Measurements from ENCODE around the gene SYNJ2. TPM values are rescaled to one million over a fixed set of nuclear protein-coding genes. Genes with fewer than 3 reads are reported as not detected.
A peak's percentile ranks its signal among the peaks of the same experiment; 100 is the strongest.

The SYNJ2 gene
- total and polyA plus RNA-seq, 3 experiments from 2014 or later: 8.7 to 17.5 (median 16.7) TPM

- Mint-ChIP-seq H3K9me3 (no peaks in the 10 kb centered on the region), H3K27me3 (no peaks in the 10 kb centered on the region), H3K4me1 (peaks cover 59 to 70% (median 62%) of the 10 kb centered on the region in 3 donors), H3K36me3 (peaks cover 0 to 7% (median 4%) of the 10 kb centered on the region in 3 donors), H3K4me3 (no peak overlapping the region), H3K27ac (peak overlapping the region in 2 of 8 donors; percentile 9 to 57)
- Histone ChIP-seq H3K27ac (ENCODE audit: low read depth, low read length) (no peak overlapping the region), H3K27me3 (ENCODE audit: insufficient read depth, low read length, poor library complexity, severe bottlenecking) (no peaks in the 10 kb centered on the region), H3K9me3 (ENCODE audit: low read length) (no peaks in the 10 kb centered on the region), H3K4me1 (ENCODE audit: insufficient read depth, low read length) (peaks cover 47% of the 10 kb centered on the region), H3K36me3 (ENCODE audit: insufficient read depth, low read length) (no peaks in the 10 kb centered on the region), H3K4me3 (ENCODE audit: low read length) (no peak overlapping the region)
- ChIA-PET CTCF (interaction anchor here (6.8 kb wide), 1 partner anchor 14 kb away, joined by 52 read pairs; no protein-coding TSS in a partner anchor), POLR2A (no interaction called here)
- DNase-seq: no peak
These were observed 30.4 kb downstream of the SYNJ2 start for GRCh38 chr6:158011980-158012566.

- no peak overlapping the region for H3K4me3 ChIP-seq (ENCODE audit: low read length)
- H3K9me3 Mint-ChIP-seq: no peaks in the 10 kb centered on the region
- no peaks in the 10 kb centered on the region for H3K27me3 Mint-ChIP-seq
- H3K4me1 Mint-ChIP-seq: peaks cover 46 to 53% (median 47%) of the 10 kb centered on the region in 3 donors
- H3K27ac Mint-ChIP-seq: peak overlapping the region in 1 of 8 donors; percentile 9
- no peaks in the 10 kb centered on the region for H3K27me3 ChIP-seq (ENCODE audit: insufficient read depth, low read length, poor library complexity, severe bottlenecking)
- H3K36me3 ChIP-seq (ENCODE audit: insufficient read depth, low read length): no peaks in the 10 kb centered on the region
- POLR2A ChIA-PET: no interaction called here
- DNase-seq: no peak
- H3K4me1 ChIP-seq (ENCODE audit: insufficient read depth, low read length): peaks cover 29% of the 10 kb centered on the region
- no peak overlapping the region for H3K4me3 Mint-ChIP-seq
- no peak overlapping the region for H3K27ac ChIP-seq (ENCODE audit: low read depth, low read length)
- no peaks in the 10 kb centered on the region for H3K9me3 ChIP-seq (ENCODE audit: low read length)
- CTCF ChIA-PET: interaction anchor here (6.8 kb wide), 1 partner anchor 12 kb away, joined by 52 read pairs; no protein-coding TSS in a partner anchor
- peaks cover 0 to 14% (median 5%) of the 10 kb centered on the region in 3 donors for H3K36me3 Mint-ChIP-seq
These were observed 32.3 kb downstream of the SYNJ2 start for GRCh38 chr6:158013904-158014504.

GRCh38 chr6:158014505-158015187 lies 33.0 kb downstream of the SYNJ2 start:
- no peak overlapping the region for H3K4me3 Mint-ChIP-seq
- no peaks in the 10 kb centered on the region for H3K27me3 Mint-ChIP-seq
- Histone ChIP-seq H3K4me1 (ENCODE audit: insufficient read depth, low read length) (peaks cover 23% of the 10 kb centered on the region), H3K9me3 (ENCODE audit: low read length) (no peaks in the 10 kb centered on the region), H3K27me3 (ENCODE audit: insufficient read depth, low read length, poor library complexity, severe bottlenecking) (no peaks in the 10 kb centered on the region), H3K27ac (ENCODE audit: low read depth, low read length) (no peak overlapping the region), H3K36me3 (ENCODE audit: insufficient read depth, low read length) (no peaks in the 10 kb centered on the region), H3K4me3 (ENCODE audit: low read length) (no peak overlapping the region)
- no peaks in the 10 kb centered on the region for H3K9me3 Mint-ChIP-seq
- H3K4me1 Mint-ChIP-seq: peaks cover 40 to 47% (median 41%) of the 10 kb centered on the region in 3 donors
- DNase-seq: no peak
- peak overlapping the region in 4 of 8 donors; percentile 8 to 92 (median 44) for H3K27ac Mint-ChIP-seq
- peaks cover 0 to 18% (median 4%) of the 10 kb centered on the region in 3 donors for H3K36me3 Mint-ChIP-seq
- ChIA-PET POLR2A (no interaction called here), CTCF (interaction anchor here (6.8 kb wide), 1 partner anchor 12 kb away, joined by 52 read pairs; no protein-coding TSS in a partner anchor)

GRCh38 chr6:158015188-158015506 lies 33.5 kb downstream of the SYNJ2 start:
- Histone ChIP-seq H3K4me1 (ENCODE audit: insufficient read depth, low read length) (peaks cover 18% of the 10 kb centered on the region), H3K27me3 (ENCODE audit: insufficient read depth, low read length, poor library complexity, severe bottlenecking) (no peaks in the 10 kb centered on the region), H3K4me3 (ENCODE audit: low read length) (no peak overlapping the region), H3K9me3 (ENCODE audit: low read length) (no peaks in the 10 kb centered on the region), H3K36me3 (ENCODE audit: insufficient read depth, low read length) (no peaks in the 10 kb centered on the region), H3K27ac (ENCODE audit: low read depth, low read length) (no peak overlapping the region)
- H3K36me3 Mint-ChIP-seq: peaks cover 4 to 23% (median 8%) of the 10 kb centered on the region in 3 donors
- POLR2A ChIA-PET: no interaction called here
- peak overlapping the region in 3 of 8 donors; percentile 8 to 48 (median 41) for H3K27ac Mint-ChIP-seq
- no peak overlapping the region for H3K4me3 Mint-ChIP-seq
- CTCF ChIA-PET: interaction anchor here (6.8 kb wide), 1 partner anchor 11 kb away, joined by 52 read pairs; no protein-coding TSS in a partner anchor
- H3K4me1 Mint-ChIP-seq: peaks cover 35 to 42% (median 36%) of the 10 kb centered on the region in 3 donors
- H3K9me3 Mint-ChIP-seq: no peaks in the 10 kb centered on the region
- DNase-seq: no peak
- H3K27me3 Mint-ChIP-seq: no peaks in the 10 kb centered on the region

- Histone ChIP-seq H3K27me3 (ENCODE audit: insufficient read depth, low read length, poor library complexity, severe bottlenecking) (no peaks in the 10 kb centered on the region), H3K36me3 (ENCODE audit: insufficient read depth, low read length) (peaks cover 6% of the 10 kb centered on the region), H3K4me1 (ENCODE audit: insufficient read depth, low read length) (peaks cover 13% of the 10 kb centered on the region), H3K27ac (ENCODE audit: low read depth, low read length) (no peak overlapping the region), H3K4me3 (ENCODE audit: low read length) (no peak overlapping the region), H3K9me3 (ENCODE audit: low read length) (no peaks in the 10 kb centered on the region)
- ChIA-PET POLR2A (interaction anchor here (1.1 kb wide), 1 partner anchor 9 kb away, joined by 4 read pairs; no protein-coding TSS in a partner anchor), CTCF (interaction anchor here (0.7 to 6.8 kb wide), 3 partner anchors 9 to 683 kb away, joined by 3 to 52 read pairs (median 3); no protein-coding TSS in a partner anchor)
- no peaks in the 10 kb centered on the region for H3K9me3 Mint-ChIP-seq
- no peak for DNase-seq
- H3K4me3 Mint-ChIP-seq: no peak overlapping the region
- H3K36me3 Mint-ChIP-seq: peaks cover 8 to 29% (median 10%) of the 10 kb centered on the region in 3 donors
- H3K4me1 Mint-ChIP-seq: peaks cover 18 to 26% (median 20%) of the 10 kb centered on the region in 3 donors
- H3K27me3 Mint-ChIP-seq: no peaks in the 10 kb centered on the region
- peak overlapping the region in 1 of 8 donors; percentile 68 for H3K27ac Mint-ChIP-seq
These were observed 35.1 kb downstream of the SYNJ2 start for GRCh38 chr6:158016571-158017383.

GRCh38 chr6:158017621-158018040 lies 36.0 kb downstream of the SYNJ2 start:
- Histone ChIP-seq H3K9me3 (ENCODE audit: low read length) (no peaks in the 10 kb centered on the region), H3K4me3 (ENCODE audit: low read length) (no peak overlapping the region), H3K4me1 (ENCODE audit: insufficient read depth, low read length) (peaks cover 13% of the 10 kb centered on the region), H3K36me3 (ENCODE audit: insufficient read depth, low read length) (peaks cover 6% of the 10 kb centered on the region), H3K27ac (ENCODE audit: low read depth, low read length) (no peak overlapping the region), H3K27me3 (ENCODE audit: insufficient read depth, low read length, poor library complexity, severe bottlenecking) (no peaks in the 10 kb centered on the region)
- CTCF ChIA-PET: interaction anchor here (0.7 to 6.8 kb wide), 2 partner anchors 9 to 684 kb away, joined by 3 to 52 read pairs; no protein-coding TSS in a partner anchor
- Mint-ChIP-seq H3K4me1 (peaks cover 12 to 18% (median 15%) of the 10 kb centered on the region in 3 donors), H3K27ac (no peak overlapping the region), H3K36me3 (peaks cover 7 to 29% (median 8%) of the 10 kb centered on the region in 3 donors), H3K4me3 (no peak overlapping the region), H3K9me3 (no peaks in the 10 kb centered on the region), H3K27me3 (no peaks in the 10 kb centered on the region)
- no peak for DNase-seq
- POLR2A ChIA-PET: interaction anchor here (1.1 kb wide), 1 partner anchor 8 kb away, joined by 4 read pairs; no protein-coding TSS in a partner anchor

GRCh38 chr6:158018041-158018771 lies 36.5 kb downstream of the SYNJ2 start:
- Mint-ChIP-seq H3K9me3 (no peaks in the 10 kb centered on the region), H3K27ac (no peak overlapping the region), H3K36me3 (peaks cover 7 to 29% (median 8%) of the 10 kb centered on the region in 3 donors), H3K27me3 (no peaks in the 10 kb centered on the region), H3K4me1 (peaks cover 12 to 18% (median 15%) of the 10 kb centered on the region in 3 donors), H3K4me3 (no peak overlapping the region)
- no peak overlapping the region for H3K4me3 ChIP-seq (ENCODE audit: low read length)
- no peaks in the 10 kb centered on the region for H3K9me3 ChIP-seq (ENCODE audit: low read length)
- peaks cover 6% of the 10 kb centered on the region for H3K36me3 ChIP-seq (ENCODE audit: insufficient read depth, low read length)
- no peak for DNase-seq
- H3K27me3 ChIP-seq (ENCODE audit: insufficient read depth, low read length, poor library complexity, severe bottlenecking): no peaks in the 10 kb centered on the region
- CTCF ChIA-PET: interaction anchor here (1.2 to 6.8 kb wide), 2 partner anchors 8 to 262 kb away, joined by 3 to 52 read pairs; no protein-coding TSS in a partner anchor
- POLR2A ChIA-PET: no interaction called here
- peaks cover 13% of the 10 kb centered on the region for H3K4me1 ChIP-seq (ENCODE audit: insufficient read depth, low read length)
- no peak overlapping the region for H3K27ac ChIP-seq (ENCODE audit: low read depth, low read length)

Data from CD8-positive, alpha-beta memory T cell (primary cell).